ENCODE data around the gene CASP2.
"Not testable (repeated sequence)": the region's sequence is repeated elsewhere in the genome, so short reads cannot be mapped to it uniquely, and the experiment has no call there.

CASP2 gene

GRCh38 chr7:143265017-143265693 is 23.0 kb upstream of the CASP2 start:
- no peak for DNase-seq

- no peak for DNase-seq
Observed at GRCh38 chr7:143269251-143269650, 18.9 kb upstream of the CASP2 start.

GRCh38 chr7:143271240-143271639 is 16.9 kb upstream of the CASP2 start:
- DNase-seq, result no peak

- DNase-seq, result no peak
Observed at GRCh38 chr7:143272871-143273270, 15.3 kb upstream of the CASP2 start.

GRCh38 chr7:143279186-143280098 is 8.7 kb upstream of the CASP2 start:
- peak; percentile 70 to 77 for DNase-seq

GRCh38 chr7:143280160-143280559 is 8.0 kb upstream of the CASP2 start:
- DNase-seq, result no peak

- DNase-seq, result peak; percentile 34 to 42
Observed at GRCh38 chr7:143280566-143280965, 7.6 kb upstream of the CASP2 start.

- no peak for DNase-seq
Observed at GRCh38 chr7:143281529-143281928, 6.6 kb upstream of the CASP2 start.

GRCh38 chr7:143282124-143282523 is 6.0 kb upstream of the CASP2 start:
- DNase-seq, result no peak

- DNase-seq, result no peak
Observed at GRCh38 chr7:143283381-143283780, 4.8 kb upstream of the CASP2 start.

GRCh38 chr7:143284591-143285469 is 3.3 kb upstream of the CASP2 start, which contains the start of gene TMEM139:
TMEM139 (plus strand) TSS chr7:143284958; CDS start chr7:143285958, 1,000 bp downstream.
- no peak for DNase-seq

- no peak for DNase-seq
Observed at GRCh38 chr7:143285470-143285778, 2.7 kb upstream of the CASP2 start.

- no peak for DNase-seq
Observed at GRCh38 chr7:143285806-143286521, 2.2 kb upstream of the CASP2 start.

GRCh38 chr7:143286522-143286890 is 1.6 kb upstream of the CASP2 start:
- no peak for DNase-seq

GRCh38 chr7:143287339-143287934 is 714 bp upstream of the CASP2 start:
- no peak for DNase-seq

GRCh38 chr7:143288836-143289235 is 685 bp downstream of the CASP2 start:
- DNase-seq, result peak; percentile 27 to 39

GRCh38 chr7:143289421-143289820 is 1.3 kb downstream of the CASP2 start:
- peak in 1 of 2 donors; percentile 32 for DNase-seq

- DNase-seq, result not testable (repeated sequence)
Observed at GRCh38 chr7:143289888-143290287, 1.7 kb downstream of the CASP2 start.

- no peak for DNase-seq
Observed at GRCh38 chr7:143290293-143290692, 2.1 kb downstream of the CASP2 start.

GRCh38 chr7:143292876-143293275 is 4.7 kb downstream of the CASP2 start:
- DNase-seq, result no peak

- DNase-seq, result no peak
Observed at GRCh38 chr7:143295870-143296269, 7.7 kb downstream of the CASP2 start.

- DNase-seq, result peak in 1 of 2 donors; percentile 29
Observed at GRCh38 chr7:143296686-143297085, 8.5 kb downstream of the CASP2 start.

All from inflammatory macrophage treated with lipopolysaccharide for 1 hour (primary cell).